Amniotic epithelial cell (primary cell): ENCODE results near the gene PIGU.

Experiments used
- DNase-seq: peaks from one replicate; pipeline ENCODE4 v3.0.0-alpha.2; 2010; ENCODE audit warnings: low read depth

The PIGU gene

GRCh38 chr20:34512266-34512954, 164.5 kb downstream of the PIGU start:
- DNase-seq: no peak

GRCh38 chr20:34511891-34512265, 165.0 kb downstream of the PIGU start:
- DNase-seq: no peak

DNA sequence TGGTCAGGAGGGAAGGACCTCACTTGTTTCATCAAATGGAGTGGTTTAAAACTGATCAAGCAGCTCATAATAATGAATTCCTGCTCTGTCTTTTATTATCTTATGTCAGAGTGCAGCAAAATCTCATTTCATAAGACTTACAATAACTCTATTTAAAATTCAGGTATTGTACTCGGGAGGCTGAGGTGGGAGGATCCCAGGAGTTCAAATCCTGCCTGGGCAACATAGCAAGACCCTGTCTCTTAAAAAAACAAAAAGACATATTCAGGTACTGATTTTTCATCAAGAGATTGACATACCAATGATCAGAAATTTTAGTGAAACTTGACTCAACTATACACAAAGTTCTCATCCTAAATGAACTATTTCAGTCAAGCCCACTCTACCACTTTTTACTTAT, 166.3 kb downstream of the PIGU start:
- DNase-seq: no peak
